CD4-positive, alpha-beta T cell treated with Interleukin-6 at 100 ng/mL for 8 hours (primary cell): ENCODE data around the gene CHTF18.
"Not testable (repeated sequence)": the region's sequence is repeated elsewhere in the genome, so short reads cannot be mapped to it uniquely, and the experiment has no call there.

Source experiments
- DNase-seq: peaks from one replicate; pipeline ENCODE4 v3.0.0-alpha.2; 2020; ENCODE audit warnings: mixed read lengths, low spot score

Gene CHTF18

GRCh38 chr16:830871-831570, 42.6 kb downstream of the CHTF18 start:
- DNase-seq = no peak

GRCh38 chr16:831571-832413, 43.4 kb downstream of the CHTF18 start:
- no peak for DNase-seq

- no peak for DNase-seq
Observed at GRCh38 chr16:832652-833336, 44.4 kb downstream of the CHTF18 start.

- no peak for DNase-seq
Observed at GRCh38 chr16:833411-833810, 45.0 kb downstream of the CHTF18 start.

- DNase-seq = no peak
Observed at GRCh38 chr16:835373-835772, 47.0 kb downstream of the CHTF18 start.

- DNase-seq = no peak
Observed at GRCh38 chr16:836221-836620, 47.8 kb downstream of the CHTF18 start.

DNA sequence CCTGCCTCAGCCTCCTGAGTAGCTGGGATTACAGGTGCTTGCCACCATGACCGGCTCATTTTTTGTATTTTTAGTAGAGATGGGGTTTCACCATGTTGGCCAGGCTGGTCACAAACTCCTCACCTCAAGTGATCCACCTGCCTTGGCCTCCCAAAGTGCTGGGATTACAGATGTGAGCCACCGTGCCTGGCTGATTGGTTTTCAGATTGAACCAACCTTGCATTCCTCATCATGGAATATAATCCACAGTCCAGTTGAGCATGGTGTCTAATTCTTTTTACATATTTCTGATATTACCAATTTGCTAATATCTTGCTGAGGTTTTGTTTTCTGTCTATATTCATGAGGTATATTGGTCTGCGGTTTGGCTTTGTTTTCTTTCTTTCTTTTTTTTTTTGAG, 48.4 kb downstream of the CHTF18 start:
- DNase-seq = not testable (repeated sequence)

- no peak for DNase-seq
Observed at GRCh38 chr16:838741-839140, 50.3 kb downstream of the CHTF18 start.

- DNase-seq = no peak
Observed at GRCh38 chr16:839643-840408, 51.4 kb downstream of the CHTF18 start.

DNA sequence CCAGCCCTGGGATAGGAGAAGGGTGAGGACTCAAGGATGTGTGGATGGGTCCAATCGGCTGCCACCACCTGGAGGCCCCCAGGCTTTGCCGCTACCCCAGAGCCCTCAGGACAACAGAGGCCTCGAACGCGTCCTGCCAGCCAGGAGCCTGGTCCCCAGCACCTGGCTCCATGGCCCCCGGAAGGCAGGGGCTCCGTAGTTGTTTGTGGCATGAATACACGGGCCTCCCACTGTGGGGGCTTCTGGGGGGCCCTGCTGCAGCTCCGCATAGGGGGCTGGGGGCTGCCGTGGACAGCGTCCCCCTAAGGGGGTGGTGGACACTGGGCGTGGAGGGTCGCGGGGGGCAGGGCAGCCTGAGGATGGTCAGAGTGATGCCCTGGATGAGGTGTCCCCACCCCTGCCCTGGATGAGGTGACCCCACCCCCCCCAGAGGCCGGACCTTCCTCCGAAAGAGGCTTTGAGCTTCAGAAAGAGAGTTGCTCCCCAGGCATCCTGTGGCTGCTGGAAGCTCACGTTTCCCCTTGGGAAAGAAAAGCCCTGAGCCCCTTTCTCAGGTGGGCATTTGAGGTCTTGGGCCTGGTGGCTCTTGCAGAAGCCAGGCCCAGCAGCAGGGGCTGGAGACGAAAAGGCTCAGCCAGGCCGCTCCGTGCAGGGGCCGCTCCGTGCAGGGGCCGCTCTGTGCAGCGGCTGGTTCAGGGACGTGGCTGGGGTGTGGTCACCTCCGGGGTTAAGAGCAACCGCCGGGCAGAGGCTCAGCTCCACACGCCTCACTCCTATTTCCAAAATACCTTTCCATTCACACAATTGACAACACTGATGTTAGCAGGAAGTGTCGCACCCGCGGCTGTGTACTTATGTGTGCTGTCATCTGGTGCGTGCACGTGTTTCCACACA, 52.4 kb downstream of the CHTF18 start:
- no peak for DNase-seq

DNA sequence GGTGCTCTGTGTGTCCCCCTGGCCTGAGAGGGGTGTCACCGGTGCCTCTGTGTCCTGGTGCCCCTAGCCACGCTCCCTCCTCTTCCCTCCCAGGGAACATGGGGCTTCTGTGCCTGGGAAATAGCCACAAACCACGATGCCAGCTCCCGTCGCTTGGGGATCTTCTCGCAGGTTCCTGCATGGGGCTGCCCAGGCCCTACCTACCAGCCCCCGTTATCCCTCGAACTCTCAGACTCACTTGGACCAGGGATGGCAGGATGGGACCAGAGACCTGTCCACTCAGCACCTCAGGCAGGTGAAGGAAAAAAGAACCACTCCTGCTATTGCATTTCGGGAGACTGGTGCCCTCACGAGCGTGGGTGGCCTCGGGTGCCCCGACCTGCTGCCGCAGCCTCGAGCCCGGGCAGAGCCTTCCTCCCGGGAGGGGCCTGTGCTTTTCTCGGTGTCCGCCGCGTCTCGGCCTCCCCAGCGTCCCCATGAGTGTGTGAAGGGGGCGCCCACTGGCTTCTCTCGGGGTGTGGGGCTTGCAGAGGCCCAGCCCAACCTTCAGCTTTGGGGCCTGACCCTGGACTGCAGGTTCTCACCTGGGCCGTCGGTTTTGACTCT, 53.1 kb downstream of the CHTF18 start:
- no peak for DNase-seq

DNA sequence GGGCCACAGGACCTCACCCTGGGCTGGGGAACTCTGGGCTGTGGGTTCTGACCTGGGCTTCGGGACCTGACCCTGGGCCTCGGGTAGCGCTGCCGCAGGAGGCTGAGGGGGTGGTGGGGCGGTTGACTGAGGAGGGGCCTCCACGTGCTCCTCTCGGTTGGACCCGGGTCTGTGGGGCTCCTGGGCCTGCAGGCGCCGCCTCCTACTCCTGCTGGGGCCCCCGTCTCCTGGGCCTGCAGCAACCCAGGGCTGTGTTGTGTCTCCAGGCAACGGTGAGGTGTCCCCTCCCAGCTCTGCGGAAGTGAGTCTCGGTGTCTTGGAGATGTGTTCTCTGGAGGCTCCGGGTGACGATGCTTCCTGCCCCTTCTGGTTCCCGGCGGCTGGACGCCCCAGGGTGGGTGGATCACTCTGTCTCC, 53.6 kb downstream of the CHTF18 start:
- DNase-seq = no peak

GRCh38 chr16:842711-843560, 54.5 kb downstream of the CHTF18 start:
- no peak for DNase-seq

GRCh38 chr16:843771-844170, 55.4 kb downstream of the CHTF18 start:
- DNase-seq = no peak

DNA sequence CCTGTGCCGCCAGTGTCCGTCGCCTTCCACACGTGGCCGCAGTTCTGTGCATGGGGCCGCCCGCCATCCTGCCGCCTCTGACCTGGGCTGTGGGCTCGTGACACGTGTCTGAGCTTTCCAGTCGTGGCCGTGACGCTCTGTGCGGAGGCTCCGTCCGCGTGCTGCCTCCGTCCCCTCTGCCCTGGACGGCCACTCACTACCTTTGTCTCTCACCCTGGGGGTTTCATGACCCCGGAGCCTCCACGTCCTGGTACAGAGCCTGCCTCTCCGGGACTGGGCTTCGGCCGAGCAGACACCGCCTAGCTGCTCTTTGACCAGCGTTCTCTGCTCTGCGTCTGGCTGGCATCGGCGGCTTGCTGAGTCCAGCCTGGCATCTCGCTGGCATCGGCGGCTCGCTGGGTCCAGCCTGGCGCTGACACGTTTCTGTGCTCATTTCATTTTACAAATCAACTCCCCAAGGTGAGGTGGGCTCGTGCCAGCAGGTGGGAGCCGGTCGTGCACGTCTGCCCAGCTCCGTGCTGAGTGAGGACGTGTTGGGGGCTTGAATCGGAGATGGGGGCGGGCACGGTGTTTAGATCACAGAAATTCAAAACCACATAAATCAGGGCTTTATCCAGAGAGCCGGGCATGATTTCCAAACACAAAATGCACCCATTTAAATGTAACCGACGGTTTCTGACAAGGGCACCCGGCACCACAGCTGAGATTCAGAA, 56.4 kb downstream of the CHTF18 start:
- DNase-seq = no peak

GRCh38 chr16:845351-845745, 56.9 kb downstream of the CHTF18 start:
- DNase-seq = no peak

DNA sequence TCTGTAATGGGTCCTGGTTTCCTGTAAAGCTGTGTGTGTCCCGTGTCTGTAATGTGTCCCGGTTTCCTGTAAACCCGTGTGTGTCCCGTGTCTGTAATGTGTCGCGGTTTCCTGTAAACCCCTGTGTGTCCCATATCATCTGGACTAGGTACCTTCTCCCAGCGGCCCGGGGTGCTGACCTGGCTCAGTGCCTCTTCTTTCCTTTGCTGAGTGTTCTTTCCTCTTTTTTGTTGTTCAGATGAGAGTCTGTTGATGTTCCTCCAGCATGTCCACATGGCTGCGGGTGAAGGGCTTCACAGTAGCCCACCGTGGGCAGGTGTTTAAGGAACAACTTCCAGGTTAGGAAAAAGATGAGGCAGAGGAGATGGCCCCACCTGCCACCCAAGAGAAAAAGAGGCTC, 58.7 kb downstream of the CHTF18 start:
- DNase-seq = no peak
